ENCODE results near the gene TSPAN12. TPM values are rescaled to one million over a fixed set of nuclear protein-coding genes. Genes with fewer than 3 reads are reported as not detected.

TSPAN12 gene
- total RNA-seq, 2 donors from 2014 or later = 35.6 to 50.3 TPM

DNA sequence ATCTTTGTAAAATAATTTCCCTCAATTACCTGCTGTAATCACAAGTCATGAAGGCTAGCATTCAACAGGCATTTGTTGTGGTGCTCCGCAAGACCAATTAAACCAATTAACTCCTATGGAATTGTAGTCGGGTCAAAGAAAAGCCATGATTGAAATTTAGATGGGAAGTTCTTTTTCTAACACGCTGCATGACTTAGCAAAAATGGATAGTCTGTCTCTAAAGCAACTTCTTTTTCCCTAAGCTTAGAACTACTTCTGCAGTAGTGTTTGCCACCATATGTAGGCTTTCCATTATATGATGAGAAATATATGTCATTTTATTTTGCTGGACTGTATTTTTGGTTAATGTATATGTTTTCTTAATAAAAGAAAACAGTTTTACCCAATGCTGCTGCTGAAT lies 119.1 kb downstream of the TSPAN12 start:
- no peak for DNase-seq
- Histone ChIP-seq H3K27ac (ENCODE audit: low read depth, low read length) (no peak overlapping the region), H3K9ac (ENCODE audit: extremely low read depth, low read length, poor library complexity, severe bottlenecking) (no peak overlapping the region), H3K4me3 (ENCODE audit: low read length) (no peak overlapping the region), H3K27me3 (ENCODE audit: control insufficient read depth, insufficient read depth, low read length, poor library complexity, severe bottlenecking) (no peaks in the 10 kb centered on the region), H3K9me3 (ENCODE audit: control insufficient read depth, low read length) (no peaks in the 10 kb centered on the region), H3K36me3 (ENCODE audit: control insufficient read depth, insufficient read depth, low read length) (no peaks in the 10 kb centered on the region), H3K4me1 (ENCODE audit: control insufficient read depth, insufficient read depth, low read length) (no peaks in the 10 kb centered on the region)
- WGBS, 2 experiments (ENCODE audit: insufficient coverage in 1 of 2, insufficient read length in 1 of 2) = 63 to 91% methylated on average over 2 to 3 of the region's 3 CpGs
- H3K4me1 Mint-ChIP-seq = peaks cover 33% of the 10 kb centered on the region
- no peaks in the 10 kb centered on the region for H3K9me3 Mint-ChIP-seq
- TF ChIP-seq, protein P1, sequence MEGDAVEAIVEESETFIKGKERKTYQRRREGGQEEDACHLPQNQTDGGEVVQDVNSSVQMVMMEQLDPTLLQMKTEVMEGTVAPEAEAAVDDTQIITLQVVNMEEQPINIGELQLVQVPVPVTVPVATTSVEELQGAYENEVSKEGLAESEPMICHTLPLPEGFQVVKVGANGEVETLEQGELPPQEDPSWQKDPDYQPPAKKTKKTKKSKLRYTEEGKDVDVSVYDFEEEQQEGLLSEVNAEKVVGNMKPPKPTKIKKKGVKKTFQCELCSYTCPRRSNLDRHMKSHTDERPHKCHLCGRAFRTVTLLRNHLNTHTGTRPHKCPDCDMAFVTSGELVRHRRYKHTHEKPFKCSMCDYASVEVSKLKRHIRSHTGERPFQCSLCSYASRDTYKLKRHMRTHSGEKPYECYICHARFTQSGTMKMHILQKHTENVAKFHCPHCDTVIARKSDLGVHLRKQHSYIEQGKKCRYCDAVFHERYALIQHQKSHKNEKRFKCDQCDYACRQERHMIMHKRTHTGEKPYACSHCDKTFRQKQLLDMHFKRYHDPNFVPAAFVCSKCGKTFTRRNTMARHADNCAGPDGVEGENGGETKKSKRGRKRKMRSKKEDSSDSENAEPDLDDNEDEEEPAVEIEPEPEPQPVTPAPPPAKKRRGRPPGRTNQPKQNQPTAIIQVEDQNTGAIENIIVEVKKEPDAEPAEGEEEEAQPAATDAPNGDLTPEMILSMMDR (conservative IDR thresholded peaks at IDR 0.05) = no peak
- H3K4me3 Mint-ChIP-seq = no peak overlapping the region
- H3K27me3 Mint-ChIP-seq (ENCODE audit: insufficient read depth) = no peaks in the 10 kb centered on the region
- H3K27ac Mint-ChIP-seq = peak overlapping the region; percentile 81
- no peaks in the 10 kb centered on the region for H3K36me3 Mint-ChIP-seq (ENCODE audit: low read depth)

Other genes starting within 250 kb of the TSPAN12 start
- 10 to 100 TPM; 12.6 to 14.9 TPM for gene ING3, start 92.6 kb upstream of the TSPAN12 start, total RNA-seq
- gene CPED1, start 130.6 kb upstream of the TSPAN12 start, total RNA-seq = 1 to 10 TPM in 1 of 2 donors, not detected in 1; 1.1 TPM

All from endodermal cell (in vitro differentiated cells).